Type B pancreatic cell (in vitro differentiated cells): ENCODE results near the gene TEX2. TPM values are rescaled to one million over a fixed set of nuclear protein-coding genes. Genes with fewer than 3 reads are reported as not detected.

ENCODE experiments used
- DNase-seq: peaks from one replicate; pipeline ENCODE4 v3.0.0; 2021; ENCODE audit warnings: mixed read lengths; ENCODE audit not compliant: unreplicated experiment; ENCODE audit errors: extremely low spot score
- H3K27ac Mint-ChIP-seq: 2 replicates; pipeline ENCODE4 v1.8.0; 2021; ENCODE audit warnings: mild to moderate bottlenecking, mixed read lengths
- H3K27me3 Mint-ChIP-seq: 2 replicates; pipeline ENCODE4 v1.8.0; 2021; ENCODE audit warnings: mixed read lengths
- H3K36me3 Mint-ChIP-seq: 2 replicates; pipeline ENCODE4 v1.8.0; 2021; ENCODE audit warnings: mixed read lengths
- H3K4me1 Mint-ChIP-seq: one replicate; pipeline ENCODE4 v1.8.0; 2021; ENCODE audit warnings: mixed read lengths; ENCODE audit not compliant: unreplicated experiment
- H3K4me3 Mint-ChIP-seq: 2 replicates; pipeline ENCODE4 v1.8.0; 2021; ENCODE audit warnings: mild to moderate bottlenecking, mixed read lengths
- H3K9me3 Mint-ChIP-seq: 2 replicates; pipeline ENCODE4 v1.8.0; 2021; ENCODE audit warnings: mixed read lengths
- total RNA-seq: library from RNA; stranded (reverse); gene quantifications from 2 replicates; pipeline ENCODE4 v1.2.1, GENCODE V29; 2021; ENCODE audit warnings: low replicate concordance
- TF ChIP-seq, protein P1 (sequence below): fragments of 200-600 bp; sonication (generic); conservative IDR thresholded peaks from 2 replicates; pipeline ENCODE4 v1.5.0; 2021; ENCODE audit warnings: antibody characterized with exemption, mild to moderate bottlenecking

TEX2 gene
- total RNA-seq, 1 donor from 2014 or later: 23.3 TPM

DNA sequence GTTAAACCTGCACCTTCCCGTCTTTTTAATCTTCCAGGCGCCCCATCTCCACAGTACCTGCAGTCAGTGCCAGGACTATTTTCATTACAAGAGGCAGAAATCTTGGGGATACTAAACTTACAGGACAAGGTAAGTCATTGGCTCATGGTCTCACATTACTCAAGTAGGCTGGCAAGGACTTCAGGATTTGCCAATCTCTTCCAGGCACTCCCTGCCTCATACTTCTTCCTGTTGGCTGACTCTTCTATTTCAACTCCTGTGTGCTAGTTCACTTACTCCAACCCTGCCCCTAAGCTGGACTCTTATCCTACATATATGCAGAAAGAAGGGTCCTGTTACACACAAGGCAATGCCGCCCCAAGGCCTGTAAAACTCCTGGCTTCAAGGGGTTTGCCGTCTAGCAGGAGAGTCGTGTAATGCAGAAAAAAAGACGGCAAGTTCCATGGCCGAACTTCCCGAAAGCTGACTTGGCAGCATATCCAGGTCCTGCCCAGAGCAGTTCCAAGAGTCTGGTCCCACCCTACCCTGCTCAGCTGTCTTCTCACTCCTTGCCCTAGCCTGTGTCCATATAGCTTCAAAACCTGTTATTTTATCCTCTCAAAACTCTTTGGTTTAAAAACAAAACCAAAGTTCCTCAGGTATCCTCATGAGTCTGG lies 147.9 kb downstream of the TEX2 start:
- TF ChIP-seq, protein P1, sequence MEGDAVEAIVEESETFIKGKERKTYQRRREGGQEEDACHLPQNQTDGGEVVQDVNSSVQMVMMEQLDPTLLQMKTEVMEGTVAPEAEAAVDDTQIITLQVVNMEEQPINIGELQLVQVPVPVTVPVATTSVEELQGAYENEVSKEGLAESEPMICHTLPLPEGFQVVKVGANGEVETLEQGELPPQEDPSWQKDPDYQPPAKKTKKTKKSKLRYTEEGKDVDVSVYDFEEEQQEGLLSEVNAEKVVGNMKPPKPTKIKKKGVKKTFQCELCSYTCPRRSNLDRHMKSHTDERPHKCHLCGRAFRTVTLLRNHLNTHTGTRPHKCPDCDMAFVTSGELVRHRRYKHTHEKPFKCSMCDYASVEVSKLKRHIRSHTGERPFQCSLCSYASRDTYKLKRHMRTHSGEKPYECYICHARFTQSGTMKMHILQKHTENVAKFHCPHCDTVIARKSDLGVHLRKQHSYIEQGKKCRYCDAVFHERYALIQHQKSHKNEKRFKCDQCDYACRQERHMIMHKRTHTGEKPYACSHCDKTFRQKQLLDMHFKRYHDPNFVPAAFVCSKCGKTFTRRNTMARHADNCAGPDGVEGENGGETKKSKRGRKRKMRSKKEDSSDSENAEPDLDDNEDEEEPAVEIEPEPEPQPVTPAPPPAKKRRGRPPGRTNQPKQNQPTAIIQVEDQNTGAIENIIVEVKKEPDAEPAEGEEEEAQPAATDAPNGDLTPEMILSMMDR: no peak
- DNase-seq: no peak
- H3K27ac Mint-ChIP-seq: no peak overlapping the region
- no peak overlapping the region for H3K4me3 Mint-ChIP-seq
- H3K27me3 Mint-ChIP-seq: no peaks in the 10 kb centered on the region
- H3K9me3 Mint-ChIP-seq: no peaks in the 10 kb centered on the region
- H3K4me1 Mint-ChIP-seq: peaks cover 11% of the 10 kb centered on the region
- H3K36me3 Mint-ChIP-seq: no peaks in the 10 kb centered on the region

DNA sequence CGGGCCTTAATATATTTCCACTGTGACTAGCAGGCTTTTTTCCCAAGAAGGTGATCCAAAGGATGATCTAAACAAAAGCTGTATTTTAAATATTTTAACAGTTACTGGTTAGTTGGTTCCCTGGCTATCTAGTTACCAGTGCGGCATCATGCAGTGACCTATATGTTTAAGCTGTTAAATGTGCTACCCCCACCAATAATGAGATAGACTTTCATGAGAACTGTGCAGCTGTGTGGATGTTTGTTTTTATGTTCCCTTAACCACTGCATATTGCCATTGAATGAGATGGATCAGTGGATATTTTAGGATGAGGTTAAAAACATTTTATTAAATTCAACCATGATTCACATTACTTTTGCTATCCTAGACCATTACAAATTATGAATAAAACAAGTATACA lies 150.1 kb downstream of the TEX2 start:
- Mint-ChIP-seq H3K27me3 (no peaks in the 10 kb centered on the region), H3K4me1 (peaks cover 7% of the 10 kb centered on the region), H3K4me3 (no peak overlapping the region), H3K9me3 (no peaks in the 10 kb centered on the region), H3K27ac (no peak overlapping the region), H3K36me3 (no peaks in the 10 kb centered on the region)
- TF ChIP-seq, protein P1: no peak
- DNase-seq: no peak

DNA sequence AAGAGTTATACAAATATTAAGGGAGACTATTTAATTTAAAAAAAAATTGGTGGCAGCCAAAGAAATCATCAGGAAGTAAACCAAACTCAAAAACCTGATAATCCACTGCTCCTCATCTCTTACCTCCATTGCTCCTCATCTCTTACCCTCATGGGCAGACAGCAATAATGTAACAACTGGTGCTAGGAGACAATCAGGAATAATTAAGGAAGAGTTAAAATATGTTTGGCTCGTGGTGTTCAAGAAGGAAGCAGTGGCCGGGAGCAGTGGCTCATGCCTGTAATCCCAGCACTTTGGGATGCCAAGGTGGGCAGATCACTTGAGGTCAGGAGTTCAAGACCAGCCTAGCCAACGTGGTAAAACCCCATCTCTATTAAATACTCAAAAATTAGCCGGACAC lies 151.2 kb downstream of the TEX2 start:
- Mint-ChIP-seq H3K27ac (no peak overlapping the region), H3K4me1 (peaks cover 8% of the 10 kb centered on the region), H3K27me3 (no peaks in the 10 kb centered on the region), H3K36me3 (no peaks in the 10 kb centered on the region), H3K9me3 (no peaks in the 10 kb centered on the region), H3K4me3 (no peak overlapping the region)
- TF ChIP-seq, protein P1: no peak
- no peak for DNase-seq

DNA sequence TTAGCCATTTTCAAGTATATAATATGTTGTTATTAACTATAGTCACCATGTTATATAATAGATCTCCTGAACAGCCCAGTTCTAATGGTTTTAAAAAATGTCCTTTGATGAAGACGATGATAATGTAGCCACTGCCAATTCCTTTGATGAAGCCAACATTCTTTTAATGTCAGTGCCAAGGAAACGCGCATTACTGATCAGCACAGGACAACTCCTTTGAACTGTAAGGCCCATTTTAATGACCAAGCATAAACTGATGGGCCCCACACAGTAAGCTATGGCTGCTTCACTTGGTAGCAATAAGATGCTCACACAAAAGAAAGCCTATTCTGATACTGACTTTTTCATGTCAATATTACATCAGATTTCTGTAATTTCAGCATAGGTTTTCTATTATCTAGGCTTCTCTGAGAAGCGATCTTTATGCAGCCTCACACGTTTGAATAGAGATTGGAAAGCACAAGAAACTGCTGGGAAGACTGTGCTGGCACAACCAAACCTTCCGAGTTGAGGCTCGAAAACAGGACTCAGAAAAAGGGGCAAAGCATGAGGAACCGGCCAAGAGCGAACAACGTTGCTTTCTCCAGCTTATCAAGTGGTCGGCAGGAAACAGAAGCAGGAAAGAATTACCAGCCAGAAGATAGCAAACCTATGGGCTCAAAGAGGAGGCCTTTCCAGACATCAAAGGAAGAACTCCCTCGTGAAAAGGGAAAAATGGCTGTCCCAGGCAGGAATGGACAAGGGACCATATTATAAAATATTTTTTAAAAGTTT lies 152.5 kb downstream of the TEX2 start:
- Mint-ChIP-seq H3K4me3 (no peak overlapping the region), H3K27ac (no peak overlapping the region), H3K36me3 (no peaks in the 10 kb centered on the region), H3K9me3 (no peaks in the 10 kb centered on the region), H3K4me1 (peaks cover 8% of the 10 kb centered on the region), H3K27me3 (no peaks in the 10 kb centered on the region)
- TF ChIP-seq, protein P1: no peak
- no peak for DNase-seq

DNA sequence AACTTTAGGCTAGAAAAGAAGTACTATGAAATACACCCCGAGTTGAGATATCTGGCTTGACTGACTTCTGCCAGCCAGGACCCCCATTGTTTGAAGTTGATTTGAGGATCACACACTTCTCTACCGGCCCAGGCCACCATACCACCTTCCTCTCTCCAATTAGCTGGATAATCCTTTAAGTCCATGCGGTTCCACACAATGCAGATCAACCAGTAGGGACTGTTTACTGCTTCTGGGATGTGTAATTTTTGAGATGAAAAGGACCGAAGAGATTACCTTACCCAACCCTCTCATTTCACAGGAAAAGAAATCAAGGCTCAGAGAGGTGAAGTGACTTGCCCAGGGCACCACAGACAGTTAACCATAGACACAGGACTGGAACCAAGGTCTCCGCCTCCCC lies 153.7 kb downstream of the TEX2 start:
- peaks cover 8% of the 10 kb centered on the region for H3K4me1 Mint-ChIP-seq
- DNase-seq: no peak
- H3K27me3 Mint-ChIP-seq: no peaks in the 10 kb centered on the region
- no peaks in the 10 kb centered on the region for H3K36me3 Mint-ChIP-seq
- TF ChIP-seq, protein P1: no peak
- H3K4me3 Mint-ChIP-seq: no peak overlapping the region
- H3K9me3 Mint-ChIP-seq: no peaks in the 10 kb centered on the region
- no peak overlapping the region for H3K27ac Mint-ChIP-seq
